ENCODE measurements around the gene KLHL29. TPM values are rescaled to one million over a fixed set of nuclear protein-coding genes. Genes with fewer than 3 reads are reported as not detected.

The KLHL29 gene
- total RNA-seq, 2 experiments from 2014 or later, result 0.23 to 0.66 TPM

GRCh38 chr2:23531881-23532280, 146.9 kb downstream of the KLHL29 start:
- intact Hi-C loops (cut with micrococcal nuclease; ENCODE audit: unreplicated experiment), result no loop called here
- Histone ChIP-seq H3K9me3 (ENCODE audit: low read length) (no peaks in the 10 kb centered on the region), H3K36me3 (ENCODE audit: insufficient read depth, low read length) (no peaks in the 10 kb centered on the region), H3K4me1 (ENCODE audit: insufficient read depth, low read length, poor library complexity, severe bottlenecking) (no peaks in the 10 kb centered on the region), H4K20me1 (ENCODE audit: insufficient read depth, low read length) (no peaks in the 10 kb centered on the region), H3K9me2 (ENCODE audit: insufficient read depth, low read length) (no peaks in the 10 kb centered on the region), H3K4me2 (ENCODE audit: low read length) (no peak overlapping the region), H3K79me2 (ENCODE audit: insufficient read depth, low read depth, low read length) (no peaks in the 10 kb centered on the region), H3K4me3 (ENCODE audit: low read depth, low read length, poor library complexity, severe bottlenecking) (no peak overlapping the region), H2AFZ (ENCODE audit: low read length) (no peak overlapping the region), H3K27ac (ENCODE audit: low read depth, low read length, poor library complexity, severe bottlenecking) (no peak overlapping the region)
- no TSS peak for BruUV-seq (replicated peaks)
- TF ChIP-seq EZH2phosphoT487 (IDR thresholded peaks at IDR 0.05; ENCODE audit: borderline replicate concordance, low read depth, low read length) (no peak), CTCF (conservative IDR thresholded peaks at IDR 0.05; ENCODE audit: low read length) (no peak)
- ChIA-PET CTCF (ENCODE audit: unreplicated experiment) (no interaction called here), POLR2A (no interaction called here)
- DNase-seq (ENCODE audit: low spot score), result no peak

- no TSS peak for BruUV-seq (replicated peaks)
- TF ChIP-seq CTCF (conservative IDR thresholded peaks at IDR 0.05; ENCODE audit: low read length), result no peak
- no peak for TF ChIP-seq EZH2phosphoT487 (IDR thresholded peaks at IDR 0.05; ENCODE audit: borderline replicate concordance, low read depth, low read length)
- Histone ChIP-seq H2AFZ (ENCODE audit: low read length) (no peak overlapping the region), H3K9me2 (ENCODE audit: insufficient read depth, low read length) (no peaks in the 10 kb centered on the region), H3K79me2 (ENCODE audit: insufficient read depth, low read depth, low read length) (no peaks in the 10 kb centered on the region), H3K4me3 (ENCODE audit: low read depth, low read length, poor library complexity, severe bottlenecking) (no peak overlapping the region), H3K4me2 (ENCODE audit: low read length) (no peak overlapping the region), H3K36me3 (ENCODE audit: insufficient read depth, low read length) (no peaks in the 10 kb centered on the region), H3K9me3 (ENCODE audit: low read length) (no peaks in the 10 kb centered on the region), H4K20me1 (ENCODE audit: insufficient read depth, low read length) (no peaks in the 10 kb centered on the region), H3K4me1 (ENCODE audit: insufficient read depth, low read length, poor library complexity, severe bottlenecking) (no peaks in the 10 kb centered on the region), H3K27ac (ENCODE audit: low read depth, low read length, poor library complexity, severe bottlenecking) (no peak overlapping the region)
- intact Hi-C loops (cut with micrococcal nuclease; ENCODE audit: unreplicated experiment), result no loop called here
- ChIA-PET CTCF (ENCODE audit: unreplicated experiment) (no interaction called here), POLR2A (no interaction called here)
- no peak for DNase-seq (ENCODE audit: low spot score)
Observed at GRCh38 chr2:23532391-23533337, 147.7 kb downstream of the KLHL29 start.

DNA sequence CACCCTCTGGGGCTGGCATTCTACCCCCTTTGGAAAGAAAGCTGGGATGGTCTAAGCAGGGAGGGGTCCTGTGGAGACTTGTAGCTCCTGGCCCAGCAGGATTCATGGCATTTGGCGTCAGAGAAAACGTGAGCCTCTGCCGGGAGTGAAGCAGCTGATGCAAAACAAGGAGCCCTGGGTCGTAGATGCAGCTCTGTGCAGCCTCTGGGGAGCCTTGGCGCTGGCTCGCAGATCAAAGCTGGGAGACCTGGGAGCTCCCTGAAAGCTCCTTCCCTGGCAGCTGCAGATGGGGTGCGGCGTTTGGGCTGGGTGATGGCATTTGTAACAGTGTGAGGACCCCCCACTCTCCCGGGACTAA, 148.3 kb downstream of the KLHL29 start:
- ChIA-PET CTCF (ENCODE audit: unreplicated experiment) (no interaction called here), POLR2A (no interaction called here)
- H3K4me3 ChIP-seq (ENCODE audit: low read depth, low read length, poor library complexity, severe bottlenecking), result no peak overlapping the region
- H3K4me2 ChIP-seq (ENCODE audit: low read length), result no peak overlapping the region
- no peaks in the 10 kb centered on the region for H3K79me2 ChIP-seq (ENCODE audit: insufficient read depth, low read depth, low read length)
- no peaks in the 10 kb centered on the region for H4K20me1 ChIP-seq (ENCODE audit: insufficient read depth, low read length)
- no TSS peak for BruUV-seq (replicated peaks)
- H3K36me3 ChIP-seq (ENCODE audit: insufficient read depth, low read length), result no peaks in the 10 kb centered on the region
- no peak for DNase-seq (ENCODE audit: low spot score)
- no peaks in the 10 kb centered on the region for H3K9me2 ChIP-seq (ENCODE audit: insufficient read depth, low read length)
- no peak overlapping the region for H3K27ac ChIP-seq (ENCODE audit: low read depth, low read length, poor library complexity, severe bottlenecking)
- TF ChIP-seq CTCF (conservative IDR thresholded peaks at IDR 0.05; ENCODE audit: low read length), result no peak
- TF ChIP-seq EZH2phosphoT487 (IDR thresholded peaks at IDR 0.05; ENCODE audit: borderline replicate concordance, low read depth, low read length), result no peak
- H2AFZ ChIP-seq (ENCODE audit: low read length), result no peak overlapping the region
- no peaks in the 10 kb centered on the region for H3K9me3 ChIP-seq (ENCODE audit: low read length)
- H3K4me1 ChIP-seq (ENCODE audit: insufficient read depth, low read length, poor library complexity, severe bottlenecking), result no peaks in the 10 kb centered on the region
- intact Hi-C loops (cut with micrococcal nuclease; ENCODE audit: unreplicated experiment), result no loop called here

All from OCI-LY7 (cell line).